Frontal cortex (tissue), 4 donors: ENCODE data around the gene CCT8. TPM values are rescaled to one million over a fixed set of nuclear protein-coding genes. Genes with fewer than 3 reads are reported as not detected.
"Not testable (repeated sequence)": the region's sequence is repeated elsewhere in the genome, so short reads cannot be mapped to it uniquely, and the experiment has no call there.

Source experiments
- DNase-seq, 2 donors: peaks; one replicate each; pipeline ENCODE4 v3.0.0; 2012; ENCODE audit warnings: low spot score in 2 of 2
- FAIRE-seq: peaks from 2 replicates; lab custom pipeline; 2012; peaks lifted over from hg19 to GRCh38; lab: Jason Lieb, UNC
- total RNA-seq: library from RNA; depleted of rRNA; stranded (reverse); fragments of >200 nt; gene quantifications from one replicate; pipeline ENCODE4 v1.2.3, GENCODE V29; 2014
- donor health status: control.
- donor health status: control.
- donor health status: control.

The CCT8 gene
- total RNA-seq, 1 donor from 2014 or later, result 262 TPM

- peak in 1 of 2 donors; percentile 15 for DNase-seq
Measured at GRCh38 chr21:29025328-29025713, 48.1 kb downstream of the CCT8 start.

GRCh38 chr21:29024474-29025327 lies 48.7 kb downstream of the CCT8 start, which contains the start of gene USP16:
Gene USP16, plus strand, starts transcription at chr21:29024668. Its CDS starts 3,246 bp downstream, at chr21:29027914.
- DNase-seq (peak; percentile 83 to 91), FAIRE-seq (no peak)

More at GRCh38 chr21:29025328-29025713, 48.1 kb downstream of the CCT8 start:
- no peak for FAIRE-seq

- DNase-seq, result no peak
- no peak for FAIRE-seq
Measured at GRCh38 chr21:29022166-29022565, 51.3 kb downstream of the CCT8 start.

- no peak for FAIRE-seq
- no peak for DNase-seq
Measured at GRCh38 chr21:29018540-29018939, 54.9 kb downstream of the CCT8 start.

GRCh38 chr21:29017639-29018237 lies 55.7 kb downstream of the CCT8 start:
- DNase-seq, result no peak
- no peak for FAIRE-seq

GRCh38 chr21:29011236-29011635 lies 62.2 kb downstream of the CCT8 start:
- DNase-seq, FAIRE-seq: not testable (repeated sequence)

GRCh38 chr21:29008367-29008766 lies 65.1 kb downstream of the CCT8 start:
- FAIRE-seq (no peak), DNase-seq (no peak)

- FAIRE-seq, result no peak
Measured at GRCh38 chr21:29007810-29008209, 65.6 kb downstream of the CCT8 start.

GRCh38 chr21:29007135-29007534 lies 66.3 kb downstream of the CCT8 start:
- FAIRE-seq (no peak), DNase-seq (no peak)

More at GRCh38 chr21:29007810-29008209, 65.6 kb downstream of the CCT8 start:
- DNase-seq, result no peak

Other genes starting within 250 kb of the CCT8 start
- gene LTN1, start 80.8 kb downstream of the CCT8 start, total RNA-seq, result 39.9 TPM
- gene RWDD2B, start 54.3 kb downstream of the CCT8 start, total RNA-seq, result 7.7 TPM
- 34.6 TPM for gene USP16, start 49.0 kb downstream of the CCT8 start, total RNA-seq
- gene MAP3K7CL, start 57.0 kb upstream of the CCT8 start, total RNA-seq, result 1.2 TPM
- gene BACH1, start 225.3 kb upstream of the CCT8 start, total RNA-seq, result 136 TPM